HG03378 (cell line): ENCODE measurements around the gene SSH3.

Experiments used
- ATAC-seq: cut with Tn5 transposase; IDR thresholded peaks from one replicate; pipeline ENCODE4 v1.9.1; 2021; ENCODE audit warnings: mild to moderate bottlenecking, moderate library complexity; ENCODE audit not compliant: unreplicated experiment

SSH3 gene

DNA sequence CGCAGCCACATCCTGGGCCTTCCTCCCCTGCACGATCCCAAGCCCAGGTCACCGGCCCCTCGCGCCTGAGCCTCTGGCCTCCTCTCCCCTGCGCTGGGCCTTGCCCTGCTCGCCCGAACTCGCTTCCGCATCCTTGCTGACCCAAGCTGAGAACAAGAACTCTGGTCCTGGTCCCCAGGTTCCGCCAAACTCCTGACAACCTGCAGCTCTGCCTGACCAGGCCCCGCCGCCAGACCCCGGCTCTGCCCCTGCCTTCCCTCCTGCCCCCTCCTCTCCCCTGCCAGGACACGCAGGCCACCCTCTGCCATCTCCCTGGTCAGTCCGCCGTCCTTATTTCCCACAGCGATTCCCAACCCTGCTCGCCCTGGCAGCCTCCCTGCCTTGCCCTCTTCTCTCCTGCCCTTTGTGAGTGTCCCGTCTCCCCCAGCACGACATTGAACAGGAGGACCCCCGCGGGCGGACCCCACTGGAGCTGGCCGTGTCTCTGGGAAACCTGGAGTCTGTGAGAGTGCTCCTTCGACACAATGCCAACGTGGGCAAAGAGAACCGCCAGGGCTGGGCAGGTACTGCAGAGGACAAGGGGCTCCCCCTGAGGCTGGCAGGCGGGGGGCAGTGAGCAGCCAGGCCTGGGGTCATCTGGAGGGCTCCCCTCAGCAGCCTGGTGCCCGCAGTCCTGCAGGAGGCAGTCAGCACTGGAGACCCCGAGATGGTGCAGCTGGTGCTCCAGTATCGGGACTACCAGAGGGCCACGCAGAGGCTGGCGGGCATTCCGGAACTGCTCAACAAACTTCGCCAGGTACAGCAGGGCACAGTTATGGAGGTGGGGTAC lies 13.5 kb upstream of the SSH3 start:
- ATAC-seq = no peak

DNA sequence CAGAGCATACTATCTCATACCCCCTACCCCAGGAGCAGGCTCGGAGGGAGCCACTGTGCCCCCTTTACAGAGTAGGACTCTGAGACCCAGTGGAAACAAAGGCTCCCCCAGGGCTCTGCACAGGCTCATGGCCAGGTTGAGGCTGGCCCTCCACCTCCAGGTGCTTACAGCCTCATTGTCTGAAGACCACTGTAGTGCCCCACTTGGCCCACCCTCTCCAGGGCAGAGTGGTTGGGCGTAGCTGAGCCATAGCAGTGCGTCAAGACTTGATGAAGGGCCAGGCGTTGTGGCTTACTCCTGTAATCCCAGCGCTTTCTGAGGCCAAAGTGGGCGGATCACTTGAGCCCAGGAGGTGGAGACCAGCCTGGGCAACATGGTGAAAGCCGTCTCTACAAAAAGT lies 12.5 kb upstream of the SSH3 start:
- ATAC-seq = no peak

DNA sequence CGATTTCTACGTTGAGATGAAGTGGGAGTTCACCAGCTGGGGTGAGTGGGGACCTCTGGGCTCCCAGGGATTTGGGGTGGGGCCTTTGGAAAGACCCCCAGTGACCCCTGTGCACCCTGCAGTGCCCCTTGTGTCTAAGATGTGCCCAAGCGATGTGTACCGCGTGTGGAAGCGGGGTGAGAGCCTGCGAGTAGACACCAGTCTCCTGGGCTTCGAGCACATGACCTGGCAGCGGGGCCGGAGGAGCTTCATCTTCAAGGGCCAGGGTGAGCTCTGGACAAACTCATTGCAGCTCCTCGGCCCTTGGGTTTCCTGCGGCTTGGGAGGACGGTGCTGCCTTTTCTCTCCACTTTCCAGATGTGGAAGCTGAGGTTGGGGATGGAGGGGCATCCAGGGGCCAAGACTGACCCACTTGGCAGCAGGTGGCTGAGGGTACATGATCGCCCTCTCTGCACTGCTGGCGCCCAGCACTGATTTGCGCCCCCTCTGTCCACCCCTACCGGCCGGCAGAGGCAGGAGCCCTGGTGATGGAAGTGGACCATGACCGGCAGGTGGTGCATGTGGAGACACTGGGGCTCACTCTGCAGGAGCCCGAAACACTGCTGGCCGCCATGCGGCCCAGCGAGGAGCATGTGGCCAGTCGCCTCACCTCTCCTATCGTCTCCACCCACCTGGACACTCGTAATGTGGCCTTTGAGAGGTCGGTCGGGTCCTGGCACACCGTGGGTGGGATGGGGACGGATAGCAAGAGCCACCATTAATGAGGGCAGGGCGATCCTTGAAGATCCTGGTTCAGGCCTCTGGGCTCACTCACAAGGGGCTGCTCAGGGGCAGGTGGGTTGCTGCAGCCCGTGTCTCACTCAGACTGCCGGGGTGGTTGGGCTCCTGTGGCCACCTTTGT lies 11.6 kb upstream of the SSH3 start:
- ATAC-seq = no peak

DNA sequence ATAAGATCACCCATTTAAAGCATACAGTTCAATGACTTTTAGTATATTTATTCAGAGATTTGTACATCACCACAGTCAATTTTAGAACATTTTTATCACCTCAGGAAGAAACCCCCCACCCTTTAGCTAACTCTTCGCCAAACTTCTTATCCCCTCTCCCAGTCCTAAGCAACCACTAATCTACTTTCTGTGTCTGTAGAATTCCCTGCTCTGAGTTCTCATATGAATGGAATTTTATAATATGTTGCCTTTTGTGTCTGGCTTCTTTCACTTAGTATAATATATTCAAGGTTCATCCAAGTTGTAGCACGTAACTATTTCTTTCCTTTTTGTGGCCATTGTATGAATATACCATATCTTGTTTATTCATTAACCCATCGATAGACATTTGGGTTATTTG lies 10.7 kb upstream of the SSH3 start:
- no peak for ATAC-seq

DNA sequence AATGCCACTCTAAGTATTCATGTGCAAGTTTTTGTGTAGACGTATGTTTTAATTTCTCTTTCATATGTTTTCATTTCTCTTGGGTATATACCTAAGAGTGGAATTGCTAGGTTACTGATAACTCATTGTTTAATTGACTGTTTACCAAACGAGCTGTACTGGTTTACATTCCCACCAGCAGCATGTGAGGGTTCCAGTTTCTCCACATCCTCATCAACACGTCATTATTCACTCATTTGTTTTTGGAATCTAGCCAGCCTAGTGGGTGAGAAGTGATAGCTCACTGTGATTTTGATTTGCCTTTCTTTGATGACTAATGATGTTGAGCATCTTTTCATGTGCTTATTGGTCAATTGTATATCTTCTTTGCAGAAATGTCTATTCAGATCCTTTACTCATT lies 10.2 kb upstream of the SSH3 start:
- no peak for ATAC-seq

DNA sequence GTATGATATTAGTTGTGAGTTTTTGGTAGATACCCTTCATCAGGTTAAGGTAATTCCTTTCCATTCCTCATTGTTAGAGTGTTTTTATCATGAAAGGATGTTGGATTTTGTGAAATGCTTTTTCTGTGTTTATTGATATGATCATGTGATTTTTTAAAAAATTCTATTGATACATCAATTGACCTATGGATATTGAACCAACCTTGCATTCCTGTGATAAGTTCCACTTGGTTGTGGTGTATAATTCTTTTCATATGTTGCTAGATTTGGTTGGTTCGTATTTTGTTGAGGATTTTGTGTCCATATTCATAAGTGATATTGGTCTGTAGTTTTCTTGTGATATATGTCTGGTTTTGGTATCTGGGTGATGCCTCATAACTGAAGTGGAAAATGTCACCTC lies 7.5 kb upstream of the SSH3 start:
- no peak for ATAC-seq

DNA sequence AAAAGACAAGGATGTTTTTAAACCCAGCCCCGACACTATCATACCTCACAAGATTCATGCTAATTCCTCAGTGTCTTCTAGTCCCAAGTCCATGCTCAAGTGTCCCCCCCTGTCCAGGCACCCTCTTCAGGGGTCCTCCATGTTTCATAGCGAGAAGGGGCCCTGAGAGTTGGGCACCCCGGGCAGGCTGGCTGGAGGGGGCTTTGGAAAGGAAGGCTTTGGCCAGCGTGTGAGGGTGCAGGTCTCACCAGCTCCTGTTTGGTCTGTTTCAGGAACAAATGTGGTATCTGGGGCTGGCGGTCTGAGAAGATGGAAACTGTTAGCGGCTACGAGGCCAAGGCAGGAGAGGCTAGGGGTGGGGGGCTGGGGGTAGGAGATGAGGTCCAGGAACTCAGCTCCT lies 4.5 kb upstream of the SSH3 start:
- ATAC-seq = no peak

DNA sequence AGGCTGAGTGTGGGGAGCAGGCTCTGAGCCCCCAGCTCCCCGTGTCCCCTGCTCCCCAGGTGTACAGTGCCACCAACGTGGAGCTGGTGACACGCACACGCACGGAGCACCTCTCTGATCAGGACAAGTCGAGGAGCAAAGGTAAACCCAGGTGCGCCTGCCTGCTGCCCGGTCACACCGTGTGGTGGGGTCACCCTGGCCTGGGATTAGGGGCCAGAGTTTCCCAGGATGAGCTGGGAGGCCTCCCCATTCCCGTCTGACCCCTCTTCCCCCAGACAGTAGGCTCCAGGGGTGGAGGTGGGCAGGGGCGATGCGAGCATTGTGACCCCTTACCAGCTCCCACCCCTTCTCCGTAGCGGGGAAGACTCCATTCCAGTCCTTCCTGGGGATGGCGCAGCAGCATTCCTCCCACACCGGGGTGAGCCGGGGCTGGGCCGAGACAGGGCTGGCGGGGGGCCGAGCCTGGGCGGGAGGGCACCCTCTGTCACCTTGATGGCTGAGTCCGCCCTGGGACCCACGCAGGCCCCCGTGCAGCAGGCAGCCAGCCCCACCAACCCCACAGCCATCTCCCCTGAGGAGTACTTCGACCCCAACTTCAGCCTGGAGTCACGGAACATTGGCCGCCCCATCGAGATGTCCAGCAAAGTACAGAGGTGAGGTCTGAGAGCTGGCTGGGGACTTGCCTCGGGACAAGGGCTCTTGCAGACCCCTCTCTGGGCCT lies 3.7 kb upstream of the SSH3 start:
- ATAC-seq = no peak

DNA sequence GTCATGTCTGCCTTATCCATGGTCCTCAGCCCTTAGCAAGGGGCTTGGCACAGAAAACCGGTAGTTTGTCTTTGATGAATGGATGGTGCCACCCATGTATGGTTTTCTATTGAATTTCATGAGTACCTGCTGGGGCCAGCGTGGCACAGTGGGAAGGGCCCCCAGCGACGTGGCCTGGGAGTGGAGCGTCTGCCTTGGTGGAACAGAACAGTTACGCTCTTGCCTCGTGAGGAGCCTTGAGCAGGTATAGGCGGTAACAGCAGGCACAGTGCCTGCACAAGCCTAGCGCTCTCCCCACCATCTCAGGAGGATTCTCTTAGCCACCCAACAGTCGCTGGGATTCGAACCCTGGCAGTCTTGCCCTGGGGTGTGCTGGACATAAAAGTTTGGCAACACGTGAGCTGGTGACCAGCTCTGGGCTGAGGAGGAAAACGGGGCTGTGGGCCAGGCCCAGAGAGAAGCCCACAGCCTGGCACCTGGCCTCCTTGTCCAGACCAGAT lies 3.0 kb upstream of the SSH3 start:
- no peak for ATAC-seq

DNA sequence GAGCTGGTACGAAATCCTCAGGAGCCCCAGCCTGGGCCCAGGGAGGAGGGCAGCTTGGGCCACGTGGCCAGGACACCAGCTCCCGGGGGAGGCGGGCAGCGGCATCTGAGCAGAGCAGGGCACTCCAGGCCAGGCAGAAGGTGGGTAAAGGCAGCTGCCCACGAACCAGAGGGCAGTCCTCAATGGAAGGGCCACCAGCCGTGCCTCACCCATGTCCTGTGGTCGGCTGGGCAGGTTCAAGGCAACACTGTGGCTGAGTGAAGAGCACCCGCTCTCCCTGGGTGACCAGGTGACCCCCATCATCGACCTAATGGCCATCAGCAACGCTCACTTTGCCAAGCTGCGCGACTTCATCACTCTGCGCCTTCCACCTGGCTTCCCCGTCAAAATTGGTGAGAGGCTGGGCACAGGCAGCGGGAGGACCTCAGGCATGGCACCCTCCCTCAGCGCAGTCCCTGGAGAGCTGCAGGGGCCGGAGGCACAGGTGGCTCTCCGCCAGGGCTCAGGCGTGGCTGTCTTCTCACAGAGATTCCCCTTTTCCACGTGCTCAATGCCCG lies 2.5 kb upstream of the SSH3 start:
- ATAC-seq = no peak

DNA sequence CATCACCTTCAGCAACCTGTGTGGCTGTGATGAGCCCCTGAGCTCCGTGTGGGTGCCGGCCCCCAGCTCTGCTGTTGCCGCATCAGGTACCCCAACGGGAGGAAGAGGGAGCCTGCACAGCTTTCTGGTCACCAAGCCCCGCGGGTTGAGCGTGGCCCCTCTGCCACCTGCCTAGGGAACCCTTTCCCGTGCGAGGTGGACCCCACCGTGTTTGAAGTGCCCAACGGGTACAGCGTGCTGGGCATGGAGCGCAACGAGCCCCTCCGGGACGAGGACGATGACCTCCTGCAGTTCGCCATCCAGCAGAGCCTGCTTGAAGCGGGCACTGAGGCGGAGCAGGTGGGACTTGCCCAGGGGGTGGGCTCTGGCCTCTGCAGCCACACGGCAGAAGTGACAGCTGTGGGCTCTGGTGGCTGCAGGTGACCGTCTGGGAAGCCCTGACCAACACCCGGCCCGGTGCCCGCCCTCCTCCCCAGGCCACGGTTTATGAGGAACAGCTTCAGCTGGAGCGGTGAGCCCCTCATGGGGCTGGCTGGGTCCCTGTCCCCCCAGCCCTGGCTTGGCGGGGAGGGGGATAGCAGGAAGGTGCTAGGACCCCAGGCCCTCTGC lies 1.9 kb upstream of the SSH3 start:
- ATAC-seq = no peak

DNA sequence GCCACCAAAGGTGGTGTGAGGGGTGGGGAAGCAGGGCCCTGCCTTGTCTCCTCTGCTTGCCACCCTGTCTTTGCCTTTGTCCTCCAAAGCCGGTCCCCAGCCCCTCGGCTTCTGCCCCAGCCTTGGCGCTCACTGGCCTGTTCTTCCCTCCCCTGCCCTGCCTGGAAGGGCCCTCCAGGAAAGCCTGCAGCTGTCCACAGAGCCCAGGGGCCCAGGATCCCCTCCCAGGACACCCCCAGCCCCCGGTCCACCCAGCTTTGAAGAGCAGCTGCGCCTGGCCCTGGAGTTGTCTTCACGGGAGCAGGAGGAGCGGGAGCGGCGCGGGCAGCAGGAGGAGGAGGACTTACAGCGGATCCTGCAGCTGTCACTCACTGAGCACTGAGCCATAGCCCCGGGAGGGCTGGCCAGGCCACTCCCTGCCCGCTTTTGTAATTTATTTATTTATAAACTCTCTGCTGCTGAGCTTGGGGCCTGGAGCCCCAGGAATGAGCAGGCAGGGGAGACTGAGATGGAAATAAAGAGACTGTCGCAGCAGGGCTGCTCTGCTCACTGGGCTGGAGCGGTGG lies 1.3 kb upstream of the SSH3 start:
- ATAC-seq = no peak

DNA sequence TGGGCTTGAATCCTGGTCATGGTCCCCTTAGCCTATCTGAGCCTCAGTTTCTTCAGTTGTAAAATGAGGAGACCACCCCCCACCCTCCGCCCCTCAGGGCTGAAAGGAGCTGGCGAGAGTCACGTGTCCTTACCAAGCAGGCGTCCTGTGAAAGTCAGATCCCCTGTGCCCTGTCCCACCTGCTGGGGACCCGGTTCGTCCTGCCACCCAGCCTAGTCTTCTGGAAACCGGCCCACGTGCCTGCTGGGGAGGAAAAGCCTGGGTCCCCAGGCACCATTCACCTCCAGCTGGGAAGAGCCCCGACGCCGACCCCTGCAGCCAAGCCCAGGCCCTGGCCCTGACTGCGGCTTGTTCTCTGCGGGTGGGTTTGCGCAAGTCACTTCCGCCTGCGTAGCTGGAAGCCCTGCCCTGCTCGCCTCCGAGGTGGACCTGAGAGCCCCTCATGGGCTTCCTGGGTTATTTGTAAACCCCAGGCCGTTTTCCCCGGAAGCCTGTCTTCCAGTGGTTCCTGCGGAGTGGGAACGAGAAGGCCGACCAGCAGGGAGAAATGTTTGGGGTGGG lies 679 bp upstream of the SSH3 start:
- no peak for ATAC-seq

DNA sequence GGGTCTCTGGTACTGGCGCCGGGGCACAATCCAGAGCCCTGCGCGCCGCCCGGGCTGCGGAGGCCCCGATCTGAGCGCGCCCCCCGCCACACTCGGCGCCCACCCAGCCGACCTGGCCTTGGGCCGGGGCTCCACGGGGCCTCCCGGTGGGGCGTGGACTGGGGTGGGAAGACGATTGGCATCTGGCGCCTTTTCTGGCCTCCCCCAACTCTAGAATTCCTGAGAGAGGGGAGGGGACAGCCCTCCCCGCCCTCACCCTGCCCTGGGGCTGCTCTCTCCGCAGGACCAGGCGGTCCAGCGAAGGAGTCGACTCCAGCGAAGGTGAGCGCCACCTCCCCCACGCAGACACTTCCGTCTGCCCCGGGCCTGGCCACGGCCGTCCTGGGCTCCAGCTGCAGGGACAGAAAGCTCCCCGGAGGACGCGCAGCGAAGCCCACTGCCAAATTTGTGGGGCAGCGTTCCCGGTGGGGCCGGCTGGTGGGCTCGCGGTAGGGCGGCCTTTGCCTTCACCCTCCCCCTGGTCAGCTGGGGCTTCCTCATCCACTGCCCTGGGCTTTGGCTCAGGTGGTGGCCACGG lies 593 bp downstream of the SSH3 start:
- ATAC-seq = no peak

DNA sequence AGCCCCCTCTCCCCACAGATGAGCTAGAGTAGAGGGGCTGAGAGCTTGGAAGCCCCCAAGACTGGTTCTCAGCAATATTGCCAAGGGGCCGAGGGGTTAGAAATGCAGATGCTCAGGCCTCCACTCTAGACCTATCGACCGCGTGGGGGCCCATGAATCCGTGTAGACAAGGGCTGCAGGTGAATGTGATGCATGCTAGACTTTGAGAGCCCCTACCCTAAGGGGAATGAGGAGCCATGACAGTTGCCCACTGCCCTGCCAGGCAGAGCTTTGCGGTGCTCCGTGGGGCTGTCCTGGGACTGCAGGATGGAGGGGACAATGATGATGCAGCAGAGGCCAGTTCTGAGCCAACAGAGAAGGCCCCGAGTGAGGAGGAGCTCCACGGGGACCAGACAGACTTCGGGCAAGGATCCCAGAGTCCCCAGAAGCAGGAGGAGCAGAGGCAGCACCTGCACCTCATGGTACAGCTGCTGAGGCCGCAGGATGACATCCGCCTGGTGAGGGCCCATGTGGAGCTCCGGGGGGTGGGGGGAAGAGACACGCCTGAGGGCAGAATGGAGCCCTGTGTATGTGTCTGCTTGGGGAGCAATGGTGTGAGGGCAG lies 1.3 kb downstream of the SSH3 start:
- no peak for ATAC-seq

DNA sequence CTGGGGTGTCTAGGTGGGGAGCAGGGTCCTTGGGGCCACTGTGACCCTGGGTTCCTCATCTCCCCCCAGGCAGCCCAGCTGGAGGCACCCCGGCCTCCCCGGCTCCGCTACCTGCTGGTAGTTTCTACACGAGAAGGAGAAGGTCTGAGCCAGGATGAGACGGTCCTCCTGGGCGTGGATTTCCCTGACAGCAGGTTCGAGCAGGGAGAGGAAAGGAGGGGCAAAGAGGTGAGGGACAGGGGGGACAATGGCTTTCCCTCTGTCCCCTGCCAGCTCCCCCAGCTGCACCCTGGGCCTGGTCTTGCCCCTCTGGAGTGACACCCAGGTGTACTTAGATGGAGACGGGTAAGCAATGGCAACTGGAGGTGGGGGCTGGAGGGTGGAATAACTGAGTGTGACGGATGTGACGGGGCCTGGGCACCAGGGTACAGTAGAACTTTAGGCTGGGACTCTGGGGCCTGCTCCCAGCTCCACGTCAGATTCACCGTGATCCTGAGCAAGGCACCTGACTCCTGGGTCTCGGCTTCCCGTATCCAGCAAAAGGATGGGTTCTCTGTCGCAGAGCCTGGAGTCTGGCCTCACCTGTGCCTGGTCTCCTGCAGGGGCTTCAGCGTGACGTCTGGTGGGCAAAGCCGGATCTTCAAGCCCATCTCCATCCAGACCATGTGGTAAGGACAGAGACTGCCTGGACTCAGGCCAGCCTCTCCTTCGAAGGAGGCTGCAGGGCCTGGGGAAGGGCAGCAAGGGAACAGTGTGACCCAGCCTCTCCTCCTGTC lies 3.6 kb downstream of the SSH3 start:
- ATAC-seq = no peak

DNA sequence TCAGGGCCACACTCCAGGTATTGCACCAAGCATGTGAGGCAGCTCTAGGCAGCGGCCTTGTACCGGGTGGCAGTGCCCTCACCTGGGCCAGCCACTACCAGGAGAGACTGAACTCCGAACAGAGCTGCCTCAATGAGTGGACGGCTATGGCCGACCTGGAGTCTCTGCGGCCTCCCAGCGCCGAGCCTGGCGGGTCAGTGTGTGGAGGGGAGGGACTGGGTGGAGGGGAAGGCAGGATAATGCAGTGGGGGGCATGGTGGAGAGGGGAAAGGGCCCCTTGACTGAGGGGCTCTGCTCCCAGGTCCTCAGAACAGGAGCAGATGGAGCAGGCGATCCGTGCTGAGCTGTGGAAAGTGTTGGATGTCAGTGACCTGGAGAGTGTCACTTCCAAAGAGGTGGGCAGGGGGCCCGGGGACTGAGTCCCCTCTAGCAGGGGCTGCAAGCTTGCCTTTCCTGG lies 4.2 kb downstream of the SSH3 start:
- no peak for ATAC-seq
